ENCODE data around the gene STK32A. TPM values are rescaled to one million over a fixed set of nuclear protein-coding genes. Genes with fewer than 3 reads are reported as not detected.
"Not testable (repeated sequence)": the region's sequence is repeated elsewhere in the genome, so short reads cannot be mapped to it uniquely, and the experiment has no call there.

The STK32A gene
- total RNA-seq, 2 experiments from 2014 or later: not detected

DNA sequence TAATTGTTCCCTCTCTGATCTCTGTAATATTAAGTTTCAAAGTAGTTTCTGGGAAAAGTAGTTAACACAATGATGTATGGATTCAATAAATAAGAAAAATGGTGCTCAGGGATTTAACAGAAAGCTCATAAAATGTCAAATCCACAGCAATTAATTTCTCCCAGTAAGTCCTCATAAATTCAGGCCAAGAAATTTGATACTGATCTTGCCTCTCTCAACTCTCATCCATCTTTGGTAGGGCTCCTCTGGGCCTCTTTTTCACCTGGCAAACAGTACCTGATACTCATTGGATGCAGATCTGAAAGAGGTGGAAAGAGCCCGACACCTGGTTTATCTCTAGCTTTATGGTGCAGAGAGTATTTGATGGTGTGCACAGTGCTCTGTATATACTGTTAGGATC is 106.1 kb downstream of the STK32A start:
- H3K27ac Mint-ChIP-seq: no peak overlapping the region
- CTCF ChIA-PET: no interaction called here
- DNase-seq (no peak), ATAC-seq (no peak)
- no peaks in the 10 kb centered on the region for H3K36me3 Mint-ChIP-seq
- H3K9me3 Mint-ChIP-seq (ENCODE audit: low read depth): no peaks in the 10 kb centered on the region
- no peaks in the 10 kb centered on the region for H3K4me1 Mint-ChIP-seq
- no peak overlapping the region for H3K4me3 Mint-ChIP-seq
- H3K27me3 Mint-ChIP-seq: no peaks in the 10 kb centered on the region

DNA sequence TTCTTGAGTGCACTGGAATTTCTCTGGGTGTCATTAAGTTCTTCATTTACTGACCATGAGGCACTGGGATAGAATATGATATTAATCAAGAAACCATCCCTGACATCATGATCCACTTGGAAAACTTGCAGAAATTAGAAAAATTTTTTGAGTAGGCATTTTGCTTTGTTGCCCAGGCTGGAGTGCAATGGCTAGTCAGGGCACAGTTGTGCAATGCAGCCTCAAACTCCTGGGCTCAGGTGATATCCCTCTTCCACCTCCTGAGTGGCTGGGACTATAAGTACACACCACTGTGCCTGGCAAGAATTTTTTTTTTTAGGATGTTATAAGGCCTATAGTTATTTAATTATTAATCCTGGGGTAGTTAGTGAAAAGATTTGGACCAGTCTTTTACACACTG is 106.5 kb downstream of the STK32A start:
- H3K9me3 Mint-ChIP-seq (ENCODE audit: low read depth): no peaks in the 10 kb centered on the region
- H3K36me3 Mint-ChIP-seq: no peaks in the 10 kb centered on the region
- no peaks in the 10 kb centered on the region for H3K4me1 Mint-ChIP-seq
- CTCF ChIA-PET: no interaction called here
- DNase-seq (no peak), ATAC-seq (no peak)
- no peaks in the 10 kb centered on the region for H3K27me3 Mint-ChIP-seq
- no peak overlapping the region for H3K4me3 Mint-ChIP-seq
- no peak overlapping the region for H3K27ac Mint-ChIP-seq

DNA sequence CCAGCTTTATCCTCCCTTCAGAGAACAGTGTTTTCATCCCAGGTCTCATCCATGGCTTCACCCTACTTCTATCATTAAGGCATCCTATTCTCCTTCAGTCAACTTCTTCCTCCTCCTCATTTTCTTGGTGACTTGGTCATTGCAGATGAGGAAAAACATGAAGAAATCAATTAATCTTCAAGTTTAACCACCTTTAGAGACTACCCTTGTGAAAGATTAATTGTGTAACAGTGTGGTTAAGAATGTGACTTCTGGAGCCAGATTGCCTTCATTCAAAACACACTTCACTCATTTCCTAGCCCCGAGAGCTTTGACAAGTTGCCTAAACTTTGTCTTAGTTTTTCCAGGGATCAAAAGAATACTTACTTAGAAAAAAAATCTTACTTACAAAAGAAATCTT is 110.0 kb downstream of the STK32A start:
- CTCF ChIA-PET: no interaction called here
- ATAC-seq: no peak

DNA sequence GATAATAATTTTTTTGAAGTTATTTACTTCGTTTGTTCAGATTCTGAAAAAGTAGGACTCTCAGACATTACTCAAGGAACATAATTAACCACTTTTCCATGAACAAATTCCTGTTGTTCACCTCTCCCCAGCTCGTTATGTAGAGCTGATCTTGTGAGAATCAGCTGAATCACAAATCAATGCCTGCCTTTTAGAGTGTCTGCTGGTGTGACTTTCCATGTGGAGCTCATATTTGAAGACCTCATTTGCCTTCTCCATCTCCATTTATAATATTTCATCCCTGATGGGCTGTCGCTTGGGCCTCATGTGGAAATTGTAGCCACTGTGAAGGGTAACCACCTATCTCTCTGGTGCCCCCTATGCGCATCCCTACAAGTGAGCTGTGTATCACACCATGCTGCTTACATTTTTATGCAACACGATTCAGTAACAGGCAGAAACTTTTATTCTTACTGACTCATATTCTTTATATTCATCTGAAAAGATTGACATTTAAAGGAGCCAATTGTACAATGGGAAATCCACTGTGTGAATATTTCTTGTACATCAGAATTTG is 111.3 kb downstream of the STK32A start:
- Mint-ChIP-seq H3K4me3 (no peak overlapping the region), H3K27ac (no peak overlapping the region), H3K4me1 (no peaks in the 10 kb centered on the region), H3K9me3 (ENCODE audit: low read depth) (no peaks in the 10 kb centered on the region), H3K27me3 (no peaks in the 10 kb centered on the region), H3K36me3 (no peaks in the 10 kb centered on the region)
- CTCF ChIA-PET: no interaction called here
- no peak for ATAC-seq
- no peak for DNase-seq

More for the DNA sequence above, 110.0 kb downstream of the STK32A start:
- H3K9me3 Mint-ChIP-seq (ENCODE audit: low read depth): no peaks in the 10 kb centered on the region
- no peaks in the 10 kb centered on the region for H3K4me1 Mint-ChIP-seq
- no peak overlapping the region for H3K4me3 Mint-ChIP-seq
- H3K27me3 Mint-ChIP-seq: no peaks in the 10 kb centered on the region
- no peak overlapping the region for H3K27ac Mint-ChIP-seq
- DNase-seq: no peak
- no peaks in the 10 kb centered on the region for H3K36me3 Mint-ChIP-seq

DNA sequence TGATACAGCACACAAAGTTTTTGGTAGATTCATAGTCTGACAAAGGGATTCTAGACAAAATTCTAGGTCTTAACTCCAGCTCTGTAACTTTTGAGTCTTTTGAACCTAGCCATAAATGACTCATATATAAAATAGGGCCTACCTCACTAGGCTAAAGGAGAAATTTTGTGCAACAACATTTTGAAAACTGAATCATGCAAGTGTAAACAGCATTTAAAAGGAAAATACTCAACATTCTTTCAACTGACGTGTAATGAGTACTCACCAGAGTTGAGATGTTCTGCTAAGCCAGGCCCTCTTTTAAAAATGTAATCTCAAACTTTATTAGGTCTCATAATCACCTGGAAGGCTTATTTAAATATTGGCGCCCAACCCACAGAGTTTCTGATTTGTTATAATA is 113.2 kb downstream of the STK32A start:
- no peaks in the 10 kb centered on the region for H3K36me3 Mint-ChIP-seq
- H3K9me3 Mint-ChIP-seq (ENCODE audit: low read depth): no peaks in the 10 kb centered on the region
- ATAC-seq (no peak), DNase-seq (no peak)
- CTCF ChIA-PET: no interaction called here
- no peaks in the 10 kb centered on the region for H3K27me3 Mint-ChIP-seq
- no peak overlapping the region for H3K27ac Mint-ChIP-seq
- H3K4me1 Mint-ChIP-seq: no peaks in the 10 kb centered on the region
- no peak overlapping the region for H3K4me3 Mint-ChIP-seq

DNA sequence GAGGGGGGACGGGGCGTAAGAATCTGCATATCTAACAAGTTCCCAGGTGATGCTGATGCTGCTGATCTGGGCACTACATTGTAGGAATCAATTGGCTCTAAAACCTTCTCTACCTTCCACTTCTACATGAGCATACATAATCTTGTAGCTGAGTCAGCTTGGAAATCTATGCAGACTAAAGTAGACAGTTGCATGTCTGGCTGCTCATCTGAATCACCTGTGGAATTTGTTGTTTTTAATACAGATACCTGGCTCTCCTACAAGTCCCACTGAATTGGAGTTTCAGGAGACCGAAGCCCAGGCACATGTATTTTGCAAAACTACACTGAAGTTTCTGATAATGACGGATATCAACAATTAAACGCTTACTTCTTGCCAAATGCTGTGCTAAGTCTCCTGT is 113.6 kb downstream of the STK32A start:
- CTCF ChIA-PET: no interaction called here
- ATAC-seq: no peak
- H3K9me3 Mint-ChIP-seq (ENCODE audit: low read depth): no peaks in the 10 kb centered on the region
- no peaks in the 10 kb centered on the region for H3K36me3 Mint-ChIP-seq
- DNase-seq: no peak
- no peaks in the 10 kb centered on the region for H3K27me3 Mint-ChIP-seq
- H3K4me3 Mint-ChIP-seq: no peak overlapping the region
- no peaks in the 10 kb centered on the region for H3K4me1 Mint-ChIP-seq
- no peak overlapping the region for H3K27ac Mint-ChIP-seq

DNA sequence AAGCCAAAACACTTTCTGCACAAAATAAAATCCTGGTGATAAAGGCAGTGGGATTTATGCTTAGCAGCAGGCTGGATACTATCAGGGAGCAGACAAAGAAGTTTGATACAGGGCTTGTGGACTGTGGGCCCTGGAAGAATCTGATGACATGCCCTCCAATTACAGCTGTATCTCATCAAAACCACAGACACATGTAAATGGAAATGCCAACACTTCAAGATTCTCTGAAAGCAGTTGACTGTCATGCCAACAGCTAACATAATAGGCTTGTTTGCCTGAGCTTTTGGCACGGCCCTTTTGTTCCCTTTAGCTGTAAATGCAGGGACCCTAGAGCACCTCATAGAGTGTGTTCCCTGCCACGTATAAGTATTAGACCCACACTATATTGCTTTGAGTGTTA is 114.4 kb downstream of the STK32A start:
- CTCF ChIA-PET: no interaction called here
- Mint-ChIP-seq H3K27me3 (no peaks in the 10 kb centered on the region), H3K4me3 (no peak overlapping the region), H3K4me1 (no peaks in the 10 kb centered on the region), H3K36me3 (no peaks in the 10 kb centered on the region), H3K27ac (no peak overlapping the region), H3K9me3 (ENCODE audit: low read depth) (no peaks in the 10 kb centered on the region)
- ATAC-seq (no peak), DNase-seq (no peak)

DNA sequence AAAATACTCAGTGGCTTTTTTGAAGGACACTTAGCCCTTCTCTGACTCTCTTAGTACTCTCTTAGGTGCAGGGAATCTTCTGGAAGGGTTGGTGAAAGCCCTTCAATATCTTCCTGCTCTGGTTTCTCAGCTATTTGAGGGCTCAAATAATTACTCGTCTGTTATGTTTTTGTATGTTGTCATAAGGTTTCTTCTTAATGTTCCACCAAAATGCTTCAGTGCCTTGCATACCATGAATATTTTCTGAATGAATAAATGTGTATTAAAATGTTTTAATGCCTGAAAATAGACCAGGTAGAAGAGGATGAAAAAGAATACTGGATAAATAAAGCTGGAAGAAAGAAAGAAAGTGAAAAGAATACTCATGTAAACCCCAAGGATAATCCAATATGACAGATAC is 124.3 kb downstream of the STK32A start:
- CTCF ChIA-PET: no interaction called here
- H3K4me3 Mint-ChIP-seq: no peak overlapping the region
- no peak for ATAC-seq
- H3K9me3 Mint-ChIP-seq (ENCODE audit: low read depth): no peaks in the 10 kb centered on the region
- H3K4me1 Mint-ChIP-seq: no peaks in the 10 kb centered on the region
- no peaks in the 10 kb centered on the region for H3K27me3 Mint-ChIP-seq
- no peak for DNase-seq
- H3K27ac Mint-ChIP-seq: no peak overlapping the region
- no peaks in the 10 kb centered on the region for H3K36me3 Mint-ChIP-seq

DNA sequence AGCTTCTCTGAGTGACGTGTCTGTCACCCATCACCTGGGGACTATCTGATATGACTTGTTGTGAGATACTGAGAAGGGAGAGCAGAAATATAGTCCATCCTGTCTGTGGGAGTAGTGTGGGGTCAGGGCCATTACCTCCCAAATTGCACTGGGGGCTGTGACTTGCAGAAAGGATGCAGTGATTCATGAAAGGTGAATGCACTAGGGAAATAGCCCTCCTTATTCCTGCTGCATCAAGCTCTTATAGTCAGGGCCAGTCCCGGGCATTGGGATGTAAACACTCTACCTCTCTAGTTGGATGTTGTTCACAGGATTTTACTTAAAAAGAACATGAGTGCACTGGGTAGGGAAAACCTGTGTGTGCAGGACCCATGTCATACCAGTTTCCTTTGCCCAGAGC is 124.8 kb downstream of the STK32A start:
- no peaks in the 10 kb centered on the region for H3K27me3 Mint-ChIP-seq
- no peak for ATAC-seq
- H3K4me3 Mint-ChIP-seq: no peak overlapping the region
- DNase-seq: no peak
- CTCF ChIA-PET: no interaction called here
- no peaks in the 10 kb centered on the region for H3K9me3 Mint-ChIP-seq (ENCODE audit: low read depth)
- no peaks in the 10 kb centered on the region for H3K4me1 Mint-ChIP-seq
- H3K27ac Mint-ChIP-seq: no peak overlapping the region
- no peaks in the 10 kb centered on the region for H3K36me3 Mint-ChIP-seq

DNA sequence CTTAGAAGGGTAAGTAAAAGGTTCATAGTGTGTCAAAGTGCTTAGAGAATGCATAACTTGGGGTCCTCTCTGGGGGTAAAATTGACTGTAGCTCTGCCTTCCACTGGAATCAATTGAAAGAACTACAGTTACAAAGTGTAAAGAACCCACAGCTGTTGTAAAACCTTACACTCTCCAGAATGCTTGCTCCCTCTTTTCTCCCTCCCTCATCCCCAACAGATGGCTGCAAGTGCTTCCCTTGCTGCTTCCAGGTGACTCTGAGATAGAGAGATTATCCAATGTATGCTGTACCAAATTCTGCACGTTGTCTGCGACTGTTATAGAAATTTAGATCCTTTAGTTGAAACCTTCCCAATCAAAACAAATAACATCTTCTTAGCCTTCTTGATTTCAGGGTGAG is 126.0 kb downstream of the STK32A start:
- no peaks in the 10 kb centered on the region for H3K4me1 Mint-ChIP-seq
- no peaks in the 10 kb centered on the region for H3K36me3 Mint-ChIP-seq
- H3K4me3 Mint-ChIP-seq: no peak overlapping the region
- no peaks in the 10 kb centered on the region for H3K9me3 Mint-ChIP-seq (ENCODE audit: low read depth)
- no peaks in the 10 kb centered on the region for H3K27me3 Mint-ChIP-seq
- CTCF ChIA-PET: interaction anchor here (0.7 kb wide), 1 partner anchor 63 kb away, joined by 3 read pairs; no protein-coding TSS in a partner anchor
- DNase-seq (no peak), ATAC-seq (no peak)
- no peak overlapping the region for H3K27ac Mint-ChIP-seq

DNA sequence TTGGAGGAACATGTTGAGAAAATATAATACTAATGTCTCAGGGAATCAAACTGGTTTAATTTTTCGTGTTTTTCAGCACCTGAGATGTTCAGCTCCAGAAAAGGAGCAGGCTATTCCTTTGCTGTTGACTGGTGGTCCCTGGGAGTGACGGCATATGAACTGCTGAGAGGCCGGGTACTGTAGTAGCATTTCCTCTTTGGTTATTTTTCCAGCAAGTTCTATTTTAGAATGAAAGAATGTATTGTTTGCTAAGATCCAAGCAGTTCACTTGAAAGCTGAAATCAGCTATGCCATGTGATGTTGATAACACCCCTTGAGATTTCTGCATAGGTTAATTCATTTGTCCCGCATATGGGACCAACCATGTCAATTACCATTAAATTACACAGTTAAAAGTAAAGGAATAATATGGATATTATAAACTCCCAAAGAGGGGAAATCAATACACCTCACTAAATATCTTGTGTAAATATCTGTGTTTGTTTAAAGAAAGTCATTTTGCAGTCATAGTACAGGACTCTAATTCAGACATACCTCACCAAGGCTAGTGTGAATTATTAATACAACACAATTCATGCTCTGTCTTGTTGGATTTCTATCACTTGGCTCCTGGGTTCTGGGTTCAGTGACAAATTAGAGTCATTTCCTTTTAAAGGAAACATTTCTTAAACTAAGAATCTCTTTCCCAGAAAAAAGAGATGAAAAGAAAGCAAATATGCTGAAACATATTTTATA is 126.8 kb downstream of the STK32A start:
- CTCF ChIA-PET: no interaction called here
- Mint-ChIP-seq H3K4me3 (no peak overlapping the region), H3K27me3 (no peaks in the 10 kb centered on the region), H3K4me1 (no peaks in the 10 kb centered on the region), H3K36me3 (no peaks in the 10 kb centered on the region), H3K9me3 (ENCODE audit: low read depth) (no peaks in the 10 kb centered on the region), H3K27ac (no peak overlapping the region)
- DNase-seq (no peak), ATAC-seq (no peak)

DNA sequence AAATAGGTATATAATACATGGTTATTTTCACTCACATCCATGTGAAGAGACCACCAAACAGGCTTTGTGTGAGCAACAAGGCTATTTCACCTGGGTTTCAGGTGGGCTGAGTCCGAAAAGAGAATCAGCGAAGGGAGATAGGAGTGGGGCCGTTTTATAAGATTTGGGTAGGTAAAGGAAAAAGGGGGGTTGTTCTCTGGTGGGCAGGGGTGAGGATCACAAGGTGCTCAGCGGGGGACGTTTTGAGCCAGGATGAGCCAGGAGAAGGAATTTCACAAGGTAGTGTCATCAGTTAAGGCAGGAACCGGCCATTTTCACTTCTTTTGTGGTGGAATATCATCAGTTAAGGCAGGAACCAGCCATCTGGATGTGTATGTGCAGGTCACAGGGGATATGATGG is 132.6 kb downstream of the STK32A start:
- CTCF ChIA-PET; ATAC-seq; DNase-seq; H3K27me3 Mint-ChIP-seq; H3K27ac Mint-ChIP-seq; H3K4me3 Mint-ChIP-seq; H3K4me1 Mint-ChIP-seq; H3K36me3 Mint-ChIP-seq; H3K9me3 Mint-ChIP-seq (ENCODE audit: low read depth): not testable (repeated sequence)

DNA sequence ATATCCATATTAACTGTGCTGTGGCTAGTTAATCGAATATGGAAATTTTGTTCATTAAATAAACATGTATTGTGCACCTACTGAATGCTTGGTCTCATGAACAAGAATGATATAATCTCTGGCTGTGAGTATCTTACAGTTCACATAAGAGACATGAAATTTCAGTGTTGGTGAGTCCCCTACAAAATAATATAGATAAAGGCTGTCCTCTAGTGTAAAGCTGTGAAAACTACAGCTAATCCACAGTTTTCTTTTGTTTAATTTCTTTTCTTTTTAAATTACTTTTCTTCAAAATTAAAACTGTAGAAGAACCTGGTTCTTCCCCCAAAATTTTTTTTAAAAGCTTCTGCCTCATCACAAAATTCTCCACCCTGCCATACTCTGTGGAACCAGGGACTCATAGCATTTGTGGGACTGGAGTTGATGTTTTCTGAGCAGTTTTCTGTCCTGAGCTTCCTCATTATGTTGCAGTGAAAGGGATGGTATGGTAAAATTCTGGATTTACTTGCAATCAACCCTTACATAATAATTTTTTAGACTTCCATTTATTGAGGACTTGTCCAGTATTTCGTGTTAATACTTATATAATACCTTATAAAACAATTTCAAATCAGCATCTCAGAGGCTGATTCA is 135.0 kb downstream of the STK32A start:
- H3K27me3 Mint-ChIP-seq: peaks cover 6% of the 10 kb centered on the region
- no peak overlapping the region for H3K27ac Mint-ChIP-seq
- no peaks in the 10 kb centered on the region for H3K9me3 Mint-ChIP-seq (ENCODE audit: low read depth)
- H3K36me3 Mint-ChIP-seq: no peaks in the 10 kb centered on the region
- no peaks in the 10 kb centered on the region for H3K4me1 Mint-ChIP-seq
- CTCF ChIA-PET: interaction anchor here (1.3 kb wide), 1 partner anchor 10 kb away, joined by 3 read pairs; no protein-coding TSS in a partner anchor
- ATAC-seq: no peak
- no peak for DNase-seq
- no peak overlapping the region for H3K4me3 Mint-ChIP-seq

DNA sequence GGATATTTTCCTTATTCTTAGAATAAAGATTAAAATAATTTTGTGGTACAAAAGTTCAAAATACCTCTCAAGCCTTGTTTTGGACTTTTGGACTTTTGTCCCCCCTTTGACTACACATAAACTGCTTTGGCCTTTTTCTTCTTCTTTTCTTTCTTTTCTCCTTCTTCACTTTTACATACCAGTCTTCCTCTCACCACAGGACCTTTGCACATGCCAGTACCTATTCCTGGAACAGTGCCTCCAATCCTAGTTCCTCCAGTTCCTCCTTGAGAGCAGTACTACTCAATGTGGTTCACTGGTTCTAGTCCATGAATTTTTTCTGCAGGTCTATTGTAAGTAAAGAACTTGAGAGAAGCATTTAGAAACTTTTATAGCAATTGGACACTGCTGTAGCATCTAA is 136.5 kb downstream of the STK32A start:
- Mint-ChIP-seq H3K27ac (no peak overlapping the region), H3K9me3 (ENCODE audit: low read depth) (no peaks in the 10 kb centered on the region), H3K4me3 (no peak overlapping the region), H3K4me1 (no peaks in the 10 kb centered on the region), H3K27me3 (peaks cover 6% of the 10 kb centered on the region), H3K36me3 (no peaks in the 10 kb centered on the region)
- no peak for DNase-seq
- CTCF ChIA-PET: no interaction called here
- ATAC-seq: no peak
